PC-9 (cell line): ENCODE measurements around the gene TBC1D16. TPM values are rescaled to one million over a fixed set of nuclear protein-coding genes. Genes with fewer than 3 reads are reported as not detected.

Experiments used
- BruUV-seq: library from RNA; stranded (reverse); fragments of 400-500 nt; replicated peaks from 2 replicates; lab custom pipeline; 2021; lab: Mats Ljungman, UMichigan
- CTCF ChIA-PET: fragments of 300-600 bp; sonication (Branson Sonifier 250); formaldehyde crosslinking; loops from one replicate; lab custom pipeline; 2022; ENCODE audit warnings: antibody characterized with exemption; lab: Charles Lee
- POLR2A ChIA-PET: fragments of 300-600 bp; sonication (Branson Sonifier 250); formaldehyde crosslinking; loops from one replicate; lab custom pipeline; 2022; ENCODE audit warnings: antibody characterized with exemption; ENCODE audit not compliant: unreplicated experiment; lab: Charles Lee
- DNase-seq, 2 experiments: peaks; one replicate each; pipeline versions ENCODE4 v3.0.0 to v3.0.0-alpha.2; 2015 to 2022; ENCODE audit warnings: mixed read lengths in 1 of 2
- H2AFZ ChIP-seq: fragments of 200-600 bp; sonication (generic); 2 replicates; pipeline ENCODE4 v1.8.1; 2017; ENCODE audit warnings: antibody characterized with exemption
- H3F3A ChIP-seq: fragments of 200-600 bp; sonication (generic); 2 replicates; pipeline ENCODE4 v1.8.1; 2017; ENCODE audit warnings: antibody characterized with exemption, mild to moderate bottlenecking, low read depth; ENCODE audit not compliant: insufficient read depth
- H3K27ac ChIP-seq: fragments of 200-600 bp; sonication (generic); 2 replicates; pipeline ENCODE4 v1.6.1; 2016; ENCODE audit warnings: mixed run types
- H3K27me3 ChIP-seq: fragments of 200-600 bp; sonication (generic); 2 replicates; pipeline ENCODE4 v1.6.1; 2016; ENCODE audit warnings: low read depth, mixed run types; ENCODE audit not compliant: insufficient read depth
- H3K36me3 ChIP-seq: fragments of 200-600 bp; sonication (generic); 2 replicates; pipeline ENCODE4 v1.6.1; 2016; ENCODE audit warnings: low read depth, mixed run types
- H3K4me1 ChIP-seq: fragments of 200-600 bp; sonication (generic); replicated peaks from 2 replicates; pipeline ENCODE4 v1.6.1; 2016; ENCODE audit warnings: mixed run types; ENCODE audit not compliant: insufficient read depth
- H3K4me2 ChIP-seq: fragments of 200-600 bp; sonication (generic); 2 replicates; pipeline ENCODE4 v1.6.1; 2017; ENCODE audit warnings: mixed run types
- H3K4me3 ChIP-seq: fragments of 200-600 bp; sonication (generic); 2 replicates; pipeline ENCODE4 v1.6.1; 2016; ENCODE audit warnings: mixed run types
- H3K79me2 ChIP-seq: fragments of 200-600 bp; sonication (generic); 2 replicates; pipeline ENCODE4 v1.6.1; 2017; ENCODE audit warnings: low read depth, mixed run types
- H3K9me2 ChIP-seq: fragments of 200-600 bp; sonication (generic); 2 replicates; pipeline ENCODE4 v1.8.1; 2017; ENCODE audit warnings: mild to moderate bottlenecking; ENCODE audit not compliant: insufficient read depth
- H3K9me3 ChIP-seq: fragments of 200-600 bp; sonication (generic); 2 replicates; pipeline ENCODE4 v1.8.1; 2016; ENCODE audit warnings: low read depth; ENCODE audit not compliant: insufficient read depth
- H4K20me1 ChIP-seq: fragments of 200-600 bp; sonication (generic); 2 replicates; pipeline ENCODE4 v1.8.1; 2017; ENCODE audit not compliant: insufficient read depth
- CTCF ChIP-seq: fragments of 200-600 bp; sonication (generic); conservative IDR thresholded peaks from 2 replicates; pipeline ENCODE4 v1.6.1; 2017; ENCODE audit warnings: mixed run types, antibody characterized with exemption, mild to moderate bottlenecking, moderate library complexity
- EZH2 ChIP-seq: fragments of 200-600 bp; sonication (generic); IDR thresholded peaks from 2 replicates; pipeline ENCODE4 v1.8.0; 2017; ENCODE audit warnings: antibody characterized with exemption, low read depth
- intact Hi-C: fragments of 100-400 bp; cut with micrococcal nuclease; formaldehyde crosslinking; loops from one replicate; pipeline ENCODE4 v1.10.0; 2022; ENCODE audit not compliant: unreplicated experiment
- total RNA-seq: library from RNA; stranded (reverse); gene quantifications from 2 replicates; pipeline ENCODE4 v1.2.3, GENCODE V29; 2021

TBC1D16 gene
- total RNA-seq, 1 experiment from 2014 or later: 41.7 TPM

- Histone ChIP-seq H3F3A (peaks cover 8% of the 10 kb centered on the region), H3K9me2 (no peaks in the 10 kb centered on the region), H2AFZ (no peak overlapping the region), H4K20me1 (no peaks in the 10 kb centered on the region), H3K27ac (no peak overlapping the region), H3K4me1 (peaks cover 25% of the 10 kb centered on the region), H3K79me2 (no peaks in the 10 kb centered on the region), H3K4me2 (no peak overlapping the region), H3K9me3 (no peaks in the 10 kb centered on the region), H3K27me3 (no peaks in the 10 kb centered on the region), H3K36me3 (no peaks in the 10 kb centered on the region), H3K4me3 (no peak overlapping the region)
- CTCF ChIA-PET: interaction anchor here (0.6 to 1.3 kb wide), 2 partner anchors 149 to 179 kb away, joined by 3 to 4 read pairs; partner anchors contain the start of gene CBX4
- intact Hi-C loops: loop anchor here (2.0 to 5.0 kb wide), 3 partner anchors 61 to 179 kb away; partner anchors contain the start of gene CBX4
- no peak for DNase-seq
- TF ChIP-seq EZH2 (no peak), CTCF (no peak)
- POLR2A ChIA-PET: no interaction called here
- BruUV-seq: no TSS peak
Observed at GRCh38 chr17:79987935-79988184, 47.8 kb downstream of the TBC1D16 start.

- DNase-seq: no peak
- intact Hi-C loops: loop anchor here (5.0 kb wide), 1 partner anchor 60 kb away; no protein-coding TSS in a partner anchor
- no peaks in the 10 kb centered on the region for H3K9me2 ChIP-seq
- H3K4me3 ChIP-seq: no peak overlapping the region
- H3F3A ChIP-seq: peaks cover 3% of the 10 kb centered on the region; the same call in 1 of the 2 replicates
- no peaks in the 10 kb centered on the region for H4K20me1 ChIP-seq
- no TSS peak for BruUV-seq
- ChIA-PET POLR2A (no interaction called here), CTCF (interaction anchor here (0.6 to 1.3 kb wide), 2 partner anchors 148 to 179 kb away, joined by 3 to 4 read pairs; partner anchors contain the start of gene CBX4)
- H3K9me3 ChIP-seq: no peaks in the 10 kb centered on the region
- H2AFZ ChIP-seq: no peak overlapping the region
- no peaks in the 10 kb centered on the region for H3K79me2 ChIP-seq
- no peak overlapping the region for H3K27ac ChIP-seq
- H3K36me3 ChIP-seq: no peaks in the 10 kb centered on the region
- no peaks in the 10 kb centered on the region for H3K27me3 ChIP-seq
- H3K4me1 ChIP-seq: peaks cover 20% of the 10 kb centered on the region
- H3K4me2 ChIP-seq: no peak overlapping the region
- TF ChIP-seq EZH2: no peak
Observed at GRCh38 chr17:79987187-79987934, 48.3 kb downstream of the TBC1D16 start.

DNA sequence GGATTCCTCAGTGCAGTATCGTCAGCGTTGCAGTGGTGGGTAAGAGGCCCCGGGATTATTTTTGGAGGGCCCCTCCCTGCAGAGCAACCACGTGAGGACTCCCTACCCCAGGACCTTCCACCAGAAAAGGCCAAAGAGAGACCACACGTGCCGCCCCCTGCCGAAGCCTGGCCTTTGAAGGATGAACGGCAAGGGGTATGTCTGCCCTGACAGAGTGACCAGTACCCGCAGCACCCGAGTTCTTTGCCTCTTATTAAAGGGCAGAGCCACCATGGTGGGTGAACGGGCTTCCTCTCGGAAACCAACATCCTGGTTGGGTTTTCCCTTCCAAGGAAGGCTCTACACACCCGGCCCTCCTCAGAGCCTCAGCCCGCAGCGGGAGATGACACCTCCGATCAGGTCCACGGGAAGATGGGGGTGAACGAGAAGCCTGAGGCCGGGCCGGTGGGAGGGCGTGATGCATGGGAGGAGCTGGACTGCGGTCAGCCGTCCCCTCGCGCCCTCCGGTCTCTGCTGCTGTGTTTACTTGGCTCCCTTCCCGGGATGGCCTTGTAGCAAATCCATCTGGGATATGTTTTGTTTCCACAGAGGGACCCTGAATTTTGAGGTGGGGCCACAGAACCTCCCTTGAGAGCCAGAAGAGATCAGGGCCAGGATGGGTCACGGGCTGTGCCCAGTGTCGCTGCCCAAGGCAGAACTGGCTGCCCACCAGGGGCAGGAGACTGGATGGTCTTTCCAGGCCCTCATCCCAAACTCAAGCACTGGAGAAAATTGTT lies 49.1 kb downstream of the TBC1D16 start:
- H2AFZ ChIP-seq: no peak overlapping the region
- no peaks in the 10 kb centered on the region for H3K9me2 ChIP-seq
- H3K27ac ChIP-seq: no peak overlapping the region
- peaks cover 14% of the 10 kb centered on the region; the same call in 1 of the 2 replicates for H3K4me1 ChIP-seq
- no peaks in the 10 kb centered on the region for H3K79me2 ChIP-seq
- CTCF ChIA-PET: no interaction called here
- no TSS peak for BruUV-seq
- H3K4me2 ChIP-seq: no peak overlapping the region
- H4K20me1 ChIP-seq: no peaks in the 10 kb centered on the region
- DNase-seq: no peak
- no peaks in the 10 kb centered on the region for H3K36me3 ChIP-seq
- no peak overlapping the region for H3K4me3 ChIP-seq
- intact Hi-C loops: loop anchor here (5.0 kb wide), 1 partner anchor 59 kb away; no protein-coding TSS in a partner anchor
- TF ChIP-seq EZH2 (no peak), CTCF (no peak)
- no peaks in the 10 kb centered on the region for H3F3A ChIP-seq
- POLR2A ChIA-PET: no interaction called here
- no peaks in the 10 kb centered on the region for H3K27me3 ChIP-seq
- H3K9me3 ChIP-seq: no peaks in the 10 kb centered on the region
